Measurements from ENCODE around the gene MGAT5B.
"Not testable (repeated sequence)": the region's sequence is repeated elsewhere in the genome, so short reads cannot be mapped to it uniquely, and the experiment has no call there.

The MGAT5B gene

DNA sequence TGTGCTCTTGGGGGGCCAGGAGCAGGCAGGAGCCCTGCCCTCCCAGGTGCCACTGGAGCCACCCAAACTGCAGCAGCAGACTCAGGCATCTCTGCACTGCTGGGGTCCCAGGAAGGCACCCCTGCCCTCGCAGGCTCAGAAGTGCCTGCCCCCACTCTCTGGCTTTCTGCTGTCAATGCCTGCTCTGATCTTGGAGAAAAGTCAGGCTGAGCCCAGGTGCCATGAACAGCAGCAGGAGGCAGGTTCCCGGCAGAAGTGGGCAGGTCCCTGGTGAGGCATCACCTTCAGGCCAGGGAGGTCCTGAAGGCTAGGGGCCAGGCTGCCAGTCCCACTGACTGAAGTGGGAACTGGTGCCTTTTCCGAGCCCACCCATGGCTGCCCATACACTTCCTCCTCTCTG is 106.5 kb downstream of the MGAT5B start:
- no peak overlapping the region for H3K4me3 ChIP-seq (ENCODE audit: low read length)
- no peak for TF ChIP-seq EZH2phosphoT487 (IDR thresholded peaks at IDR 0.05; ENCODE audit: borderline replicate concordance, low read length)
- no peak for TF ChIP-seq CTCF (IDR thresholded peaks at IDR 0.05; ENCODE audit: low read depth, low read length, poor library complexity, severe bottlenecking)
- peaks cover 7% of the 10 kb centered on the region; the same call in 1 of the 2 replicates for H3K36me3 ChIP-seq (ENCODE audit: control insufficient read depth, low read length)
- peaks cover 38% of the 10 kb centered on the region for H3K4me1 ChIP-seq (ENCODE audit: control insufficient read depth, low read length)
- no peaks in the 10 kb centered on the region for H3K27me3 ChIP-seq (ENCODE audit: control insufficient read depth, low read length)
- no peaks in the 10 kb centered on the region for H3F3A ChIP-seq (ENCODE audit: control insufficient read depth, insufficient read depth)
- H3K9me2 ChIP-seq (replicated peaks; ENCODE audit: control insufficient read depth, low read length), result no peaks in the 10 kb centered on the region
- no peak overlapping the region for H3K27ac ChIP-seq (ENCODE audit: low read depth, low read length)
- no peaks in the 10 kb centered on the region for H3K79me2 ChIP-seq (ENCODE audit: control insufficient read depth, low read length)
- H3K9me3 ChIP-seq (ENCODE audit: control insufficient read depth, insufficient read depth, low read length), result peaks cover 42% of the 10 kb centered on the region
- no peak overlapping the region for H3K4me2 ChIP-seq (ENCODE audit: low read length)
- no peaks in the 10 kb centered on the region for H4K20me1 ChIP-seq (ENCODE audit: control insufficient read depth, insufficient read depth, low read depth, low read length)

DNA sequence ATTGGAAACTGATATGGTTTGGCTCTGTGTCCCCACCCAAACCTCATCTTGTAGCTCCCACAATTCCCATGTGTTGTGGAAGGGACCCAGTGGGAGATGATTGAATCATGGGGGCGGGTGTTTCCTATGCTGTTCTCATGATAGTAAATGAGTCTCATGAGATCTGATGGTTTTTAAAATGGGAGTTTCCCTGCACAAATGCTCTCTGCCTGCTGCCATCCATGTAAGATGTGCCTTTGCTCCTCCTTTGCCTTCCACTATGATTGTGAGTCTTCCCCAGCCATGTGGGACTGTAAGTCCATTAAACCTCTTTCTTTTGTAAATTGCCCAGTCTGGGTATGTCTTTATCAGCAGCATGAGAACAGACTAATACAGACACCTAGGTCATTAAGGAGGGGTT is 109.8 kb downstream of the MGAT5B start:
- H3K4me1 ChIP-seq (ENCODE audit: control insufficient read depth, low read length), result peaks cover 23% of the 10 kb centered on the region
- not testable (repeated sequence) for H3K79me2 ChIP-seq (ENCODE audit: control insufficient read depth, low read length); H3K4me3 ChIP-seq (ENCODE audit: low read length); H3K27ac ChIP-seq (ENCODE audit: low read depth, low read length); H3K36me3 ChIP-seq (ENCODE audit: control insufficient read depth, low read length); H3F3A ChIP-seq (ENCODE audit: control insufficient read depth, insufficient read depth); H3K27me3 ChIP-seq (ENCODE audit: control insufficient read depth, low read length); H3K9me2 ChIP-seq (replicated peaks; ENCODE audit: control insufficient read depth, low read length); H3K4me2 ChIP-seq (ENCODE audit: low read length); H4K20me1 ChIP-seq (ENCODE audit: control insufficient read depth, insufficient read depth, low read depth, low read length)
- H3K9me3 ChIP-seq (ENCODE audit: control insufficient read depth, insufficient read depth, low read length), result peaks cover 42% of the 10 kb centered on the region

- peaks cover 7% of the 10 kb centered on the region; the same call in 1 of the 2 replicates for H3K36me3 ChIP-seq (ENCODE audit: control insufficient read depth, low read length)
- TF ChIP-seq CTCF (IDR thresholded peaks at IDR 0.05; ENCODE audit: low read depth, low read length, poor library complexity, severe bottlenecking), result no peak
- no peak overlapping the region for H3K4me2 ChIP-seq (ENCODE audit: low read length)
- H3K27ac ChIP-seq (ENCODE audit: low read depth, low read length), result no peak overlapping the region
- H3K4me1 ChIP-seq (ENCODE audit: control insufficient read depth, low read length), result peaks cover 48% of the 10 kb centered on the region
- H4K20me1 ChIP-seq (ENCODE audit: control insufficient read depth, insufficient read depth, low read depth, low read length), result no peaks in the 10 kb centered on the region
- H3K79me2 ChIP-seq (ENCODE audit: control insufficient read depth, low read length), result no peaks in the 10 kb centered on the region
- peaks cover 5% of the 10 kb centered on the region; the same call in 1 of the 2 replicates for H3F3A ChIP-seq (ENCODE audit: control insufficient read depth, insufficient read depth)
- peaks cover 18% of the 10 kb centered on the region for H3K9me3 ChIP-seq (ENCODE audit: control insufficient read depth, insufficient read depth, low read length)
- H3K4me3 ChIP-seq (ENCODE audit: low read length), result no peak overlapping the region
- H3K9me2 ChIP-seq (replicated peaks; ENCODE audit: control insufficient read depth, low read length), result no peaks in the 10 kb centered on the region
- H3K27me3 ChIP-seq (ENCODE audit: control insufficient read depth, low read length), result no peaks in the 10 kb centered on the region
Measured at GRCh38 chr17:76981545-76982295, 113.5 kb downstream of the MGAT5B start.

- no peaks in the 10 kb centered on the region for H4K20me1 ChIP-seq (ENCODE audit: control insufficient read depth, insufficient read depth, low read depth, low read length)
- H3K9me2 ChIP-seq (replicated peaks; ENCODE audit: control insufficient read depth, low read length), result no peaks in the 10 kb centered on the region
- peak overlapping the region; percentile 24 for H3K4me3 ChIP-seq (ENCODE audit: low read length)
- H3K4me2 ChIP-seq (ENCODE audit: low read length), result peak overlapping the region; percentile 53
- H3K4me1 ChIP-seq (ENCODE audit: control insufficient read depth, low read length), result peaks cover 57% of the 10 kb centered on the region
- H3K27ac ChIP-seq (ENCODE audit: low read depth, low read length), result no peak overlapping the region
- no peaks in the 10 kb centered on the region for H3K27me3 ChIP-seq (ENCODE audit: control insufficient read depth, low read length)
- peaks cover 3% of the 10 kb centered on the region; the same call in 1 of the 2 replicates for H3K36me3 ChIP-seq (ENCODE audit: control insufficient read depth, low read length)
- H3K9me3 ChIP-seq (ENCODE audit: control insufficient read depth, insufficient read depth, low read length), result peaks cover 10% of the 10 kb centered on the region
- no peak for TF ChIP-seq CTCF (IDR thresholded peaks at IDR 0.05; ENCODE audit: low read depth, low read length, poor library complexity, severe bottlenecking)
- no peak for TF ChIP-seq EZH2phosphoT487 (IDR thresholded peaks at IDR 0.05; ENCODE audit: borderline replicate concordance, low read length)
- H3K79me2 ChIP-seq (ENCODE audit: control insufficient read depth, low read length), result no peaks in the 10 kb centered on the region
- H3F3A ChIP-seq (ENCODE audit: control insufficient read depth, insufficient read depth), result peaks cover 5% of the 10 kb centered on the region; the same call in 1 of the 2 replicates
Measured at GRCh38 chr17:76982408-76983074, 114.3 kb downstream of the MGAT5B start.

Measured in DOHH2 (cell line).